Stimulated activated naive CD8-positive, alpha-beta T cell treated with anti-CD3 and anti-CD28 coated beads, Interleukin-15, amount 100 ng/mL, for 72 hours (primary cell): ENCODE measurements around the gene ZNG1F.
"Not testable (repeated sequence)": the region's sequence is repeated elsewhere in the genome, so short reads cannot be mapped to it uniquely, and the experiment has no call there.

Experiments used
- ATAC-seq: fragments of 150-1000 bp; cut with Tn5 transposase; 2 replicates; pipeline ENCODE4 v1.10.0; 2021; ENCODE audit warnings: mild to moderate bottlenecking, moderate library complexity
- DNase-seq, 2 donors: peaks; one replicate each; pipeline ENCODE4 v3.0.0; 2021 to 2022
- H3K27ac Mint-ChIP-seq, 2 donors: one replicate each; pipeline ENCODE4 v1.8.0; 2022; ENCODE audit warnings: mild to moderate bottlenecking in 2 of 2, mixed read lengths in 2 of 2, moderate library complexity in 2 of 2
- H3K27me3 Mint-ChIP-seq: one replicate; pipeline ENCODE4 v1.8.0; 2022; ENCODE audit warnings: mixed read lengths
- H3K4me1 Mint-ChIP-seq: one replicate; pipeline ENCODE4 v1.8.0; 2022; ENCODE audit warnings: mild to moderate bottlenecking, mixed read lengths
- H3K4me3 Mint-ChIP-seq, 2 donors: one replicate each; pipeline ENCODE4 v1.8.0; 2022; ENCODE audit warnings: mild to moderate bottlenecking in 2 of 2, mixed read lengths in 2 of 2, moderate library complexity in 1 of 2
- H3K9me3 Mint-ChIP-seq, 2 donors: one replicate each; pipeline ENCODE4 v1.8.0; 2022; ENCODE audit warnings: mixed read lengths in 2 of 2

The ZNG1F gene

DNA sequence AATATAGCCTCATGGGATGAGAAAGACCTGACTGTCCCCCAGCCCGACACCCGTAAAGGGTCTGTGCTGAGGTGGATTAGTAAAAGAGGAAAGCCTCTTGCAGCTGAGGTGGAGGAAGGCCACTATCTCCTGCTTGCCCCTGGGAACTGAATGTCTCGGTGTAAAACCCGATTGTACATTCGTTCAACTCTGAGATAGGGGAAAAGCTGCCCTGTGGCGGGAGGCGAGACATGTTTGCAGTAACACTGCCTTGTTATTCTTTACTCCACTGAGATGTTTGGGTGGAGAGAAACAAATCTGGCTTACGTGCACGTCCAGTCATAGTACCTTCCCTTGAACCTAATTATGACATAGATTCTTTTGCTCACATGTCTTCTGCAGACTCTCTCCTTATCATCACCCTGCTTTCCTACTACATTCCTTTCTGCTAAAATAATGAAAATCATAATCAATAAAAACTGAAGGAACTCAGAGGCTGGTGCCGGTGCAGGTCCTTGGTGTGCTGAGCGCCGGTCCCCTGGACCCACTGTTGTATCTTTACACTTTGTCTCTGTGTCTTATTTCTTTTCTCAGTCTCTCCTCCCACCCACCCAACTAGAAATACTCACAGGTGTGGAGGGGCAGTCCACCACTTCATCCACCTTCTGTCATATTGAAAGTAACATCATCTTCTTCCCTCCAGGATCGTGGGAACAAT, 83.4 kb downstream of the ZNG1F start:
- not testable (repeated sequence) for H3K4me1 Mint-ChIP-seq, H3K27me3 Mint-ChIP-seq, DNase-seq, ATAC-seq, H3K9me3 Mint-ChIP-seq, H3K27ac Mint-ChIP-seq, H3K4me3 Mint-ChIP-seq

DNA sequence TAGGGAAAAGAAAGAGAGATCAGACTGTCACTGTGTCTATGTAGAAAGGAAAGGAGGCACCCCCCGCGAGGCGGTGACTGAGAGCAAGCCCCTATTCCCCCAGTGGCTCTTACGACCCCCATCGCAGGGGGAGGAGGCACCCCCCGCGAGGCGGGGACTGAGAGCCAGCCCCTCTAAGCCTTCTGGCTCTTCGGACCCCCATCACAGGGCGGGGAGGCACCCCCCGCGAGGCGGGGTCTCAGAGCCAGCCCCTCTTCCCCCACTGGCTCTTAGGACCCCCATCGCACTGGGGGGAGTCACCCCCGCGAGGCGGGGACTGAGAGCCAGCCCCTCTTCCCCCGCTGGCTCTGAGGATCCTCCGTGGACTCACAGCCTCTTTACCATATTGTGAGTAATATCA, 84.6 kb downstream of the ZNG1F start:
- H3K27me3 Mint-ChIP-seq, DNase-seq, H3K9me3 Mint-ChIP-seq, H3K4me1 Mint-ChIP-seq, H3K4me3 Mint-ChIP-seq, H3K27ac Mint-ChIP-seq: not testable (repeated sequence)
- ATAC-seq: peak; percentile 16

DNA sequence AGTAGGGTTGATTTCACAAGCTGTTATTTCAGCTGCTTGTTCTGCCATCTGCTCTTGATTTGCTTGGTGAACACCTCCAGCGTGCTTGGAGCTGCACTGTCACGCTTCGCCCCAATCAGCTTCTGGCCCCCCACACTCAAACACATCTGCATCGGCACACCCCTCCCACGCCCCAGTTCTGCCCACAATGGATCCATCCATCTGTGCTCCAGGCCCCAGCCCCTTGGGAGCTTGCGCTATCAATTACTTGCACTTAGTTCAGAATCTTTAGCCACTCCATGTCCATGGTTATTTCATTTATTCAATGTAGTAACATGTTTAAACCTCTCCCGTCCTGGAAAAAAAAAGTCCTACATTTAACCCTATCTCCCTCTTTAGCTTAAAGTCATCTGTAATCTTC, 88.6 kb downstream of the ZNG1F start:
- DNase-seq, H3K4me1 Mint-ChIP-seq, ATAC-seq, H3K27ac Mint-ChIP-seq, H3K4me3 Mint-ChIP-seq, H3K9me3 Mint-ChIP-seq, H3K27me3 Mint-ChIP-seq: not testable (repeated sequence)

DNA sequence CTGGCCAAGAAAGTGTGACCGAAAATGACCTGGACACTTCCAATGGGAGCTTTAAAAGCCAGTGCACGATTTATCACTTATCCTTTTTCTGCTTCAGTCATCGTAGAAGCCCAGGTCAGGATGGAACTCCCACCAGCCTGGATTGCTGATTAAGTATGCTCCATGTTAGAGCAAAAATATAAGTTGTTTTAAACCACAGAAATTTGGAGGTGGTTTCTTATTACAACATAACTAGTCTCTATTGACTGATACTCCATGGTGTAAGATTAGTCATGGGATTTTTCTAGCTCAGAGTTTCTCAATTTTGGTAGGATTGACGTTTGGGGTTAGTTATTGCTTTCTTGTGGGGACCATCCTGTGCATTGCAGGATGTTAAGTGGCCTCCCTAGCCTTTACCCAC, 90.4 kb downstream of the ZNG1F start:
- not testable (repeated sequence) for H3K27me3 Mint-ChIP-seq, H3K4me1 Mint-ChIP-seq, DNase-seq, H3K4me3 Mint-ChIP-seq, H3K9me3 Mint-ChIP-seq, H3K27ac Mint-ChIP-seq
- peak; percentile 90 for ATAC-seq

DNA sequence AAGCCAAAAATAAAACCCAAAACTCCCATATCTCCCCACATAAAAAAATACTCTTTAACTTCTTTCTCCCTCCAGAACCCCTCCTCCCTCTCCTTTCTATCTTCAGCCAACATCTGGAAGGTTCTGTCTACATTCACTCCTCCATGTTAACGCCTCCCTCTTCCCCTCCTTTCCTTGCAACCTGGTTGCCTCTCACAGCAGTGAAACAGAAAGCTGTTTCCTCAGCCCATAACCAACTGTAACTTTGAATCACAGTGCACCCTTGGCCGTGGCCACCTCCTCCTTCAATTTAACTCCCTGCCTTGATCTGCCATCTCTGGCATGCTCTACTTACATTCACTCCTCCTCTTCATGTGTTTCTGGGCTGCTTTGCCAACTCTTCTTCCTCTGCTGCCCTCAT, 94.1 kb downstream of the ZNG1F start:
- not testable (repeated sequence) for H3K9me3 Mint-ChIP-seq, H3K27ac Mint-ChIP-seq, DNase-seq, H3K4me3 Mint-ChIP-seq, H3K27me3 Mint-ChIP-seq, ATAC-seq, H3K4me1 Mint-ChIP-seq

DNA sequence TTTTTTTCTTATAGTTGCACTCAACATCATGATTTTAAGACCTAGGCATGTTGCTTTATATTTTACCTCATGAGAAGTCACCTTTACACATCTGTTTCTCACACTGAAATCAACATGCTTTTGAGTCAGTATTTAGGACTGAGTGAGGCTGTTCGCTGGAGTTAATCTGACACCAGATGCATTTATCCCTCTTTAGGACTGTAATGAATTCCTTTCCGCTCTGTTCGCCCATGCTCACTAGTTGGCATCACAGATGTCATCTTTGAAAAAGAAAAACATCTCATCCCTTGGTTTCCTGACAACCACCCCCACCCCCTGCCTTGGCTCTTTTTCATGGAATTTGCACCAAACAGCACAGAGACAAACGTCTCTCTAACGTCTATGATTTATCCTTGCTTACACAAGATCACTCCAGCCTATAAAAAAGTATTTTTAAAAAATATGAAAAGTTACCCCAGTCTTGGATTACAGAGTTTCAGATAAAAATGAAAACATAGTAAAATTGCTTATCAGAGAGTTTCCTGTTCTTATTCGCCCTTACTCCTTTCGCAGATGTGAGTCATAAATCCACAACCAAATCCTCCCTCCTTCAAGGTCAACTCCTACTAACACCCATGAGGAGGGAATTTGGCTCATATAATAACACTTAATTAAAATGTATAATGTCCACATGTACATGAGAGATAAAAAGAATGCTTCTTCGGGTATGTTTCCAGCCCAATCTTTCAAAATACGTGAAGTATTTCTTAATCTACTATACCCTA, 94.9 kb downstream of the ZNG1F start:
- H3K4me1 Mint-ChIP-seq, H3K9me3 Mint-ChIP-seq, H3K4me3 Mint-ChIP-seq, ATAC-seq, DNase-seq, H3K27me3 Mint-ChIP-seq, H3K27ac Mint-ChIP-seq: not testable (repeated sequence)

DNA sequence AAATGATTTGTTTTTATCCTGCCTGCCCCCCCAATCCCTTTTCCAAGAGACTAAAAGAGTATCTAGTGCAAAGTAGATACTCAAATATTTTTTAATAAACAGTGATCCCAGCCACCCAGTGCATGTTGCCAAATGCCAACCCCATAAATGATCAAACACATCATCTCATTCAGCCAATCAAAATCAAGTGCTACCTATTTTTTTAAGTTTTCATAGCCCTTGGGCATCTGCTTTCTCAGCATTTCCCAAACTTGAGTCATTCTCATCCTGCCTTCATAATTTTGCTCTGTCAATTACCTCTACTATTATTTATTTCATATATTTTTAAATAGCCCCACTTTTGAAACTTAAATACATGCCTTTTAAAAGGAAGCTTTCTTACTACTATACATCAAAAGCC, 98.2 kb downstream of the ZNG1F start:
- not testable (repeated sequence) for H3K4me1 Mint-ChIP-seq, H3K9me3 Mint-ChIP-seq, ATAC-seq, H3K4me3 Mint-ChIP-seq, DNase-seq, H3K27ac Mint-ChIP-seq
- H3K27me3 Mint-ChIP-seq: peaks cover 23% of the 10 kb centered on the region

DNA sequence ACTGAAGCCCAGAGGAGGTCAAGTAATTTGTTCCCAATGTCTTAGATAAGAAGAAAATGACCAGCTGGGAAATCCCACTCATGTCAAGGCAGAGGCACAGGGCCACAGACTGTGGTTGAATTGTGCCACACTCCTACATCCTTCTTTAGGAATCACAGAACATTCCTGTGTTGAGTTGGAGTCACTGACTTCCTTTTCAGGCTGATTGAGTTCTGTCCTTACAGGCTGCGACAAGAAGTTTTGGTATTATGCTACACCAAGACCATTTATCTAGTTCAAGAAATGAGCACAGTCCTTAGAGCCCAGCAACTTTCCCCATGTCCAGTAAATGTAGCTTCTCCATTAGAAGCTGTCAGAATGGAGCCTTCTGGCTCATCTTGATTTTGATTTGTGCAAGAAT, 98.7 kb downstream of the ZNG1F start:
- ATAC-seq, DNase-seq: not testable (repeated sequence)
- H3K27me3 Mint-ChIP-seq: peaks cover 28% of the 10 kb centered on the region

DNA sequence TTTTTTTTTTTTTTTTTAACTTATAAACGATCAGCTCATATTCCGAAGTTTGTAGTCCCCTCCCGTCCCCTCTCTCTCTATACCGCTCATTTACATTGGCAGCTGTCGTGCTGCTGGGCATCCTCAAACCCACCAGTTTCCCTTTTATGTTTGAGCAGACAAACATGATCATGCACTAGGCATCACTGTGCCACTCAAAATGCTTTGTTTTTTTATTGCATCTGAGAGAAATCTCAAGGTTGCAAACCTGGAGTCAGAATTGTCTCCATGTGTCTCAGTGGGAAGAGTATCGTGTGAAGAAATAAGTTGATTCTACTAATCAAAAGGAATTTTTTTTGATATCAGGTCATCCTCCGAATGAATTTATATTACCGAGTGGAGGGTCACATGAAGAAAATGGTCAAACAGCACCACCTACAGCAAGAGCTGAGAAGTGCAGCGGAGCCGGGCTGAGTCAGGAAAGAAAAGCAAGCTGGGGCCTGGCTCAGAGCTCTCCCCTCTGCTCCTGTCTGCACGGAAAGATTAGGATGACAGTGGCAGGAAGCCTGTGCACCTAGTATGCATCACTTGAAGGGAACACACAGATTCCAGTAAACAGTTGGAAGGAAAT, 100.6 kb downstream of the ZNG1F start:
- H3K27me3 Mint-ChIP-seq: peaks cover 30% of the 10 kb centered on the region
- H3K9me3 Mint-ChIP-seq, H3K27ac Mint-ChIP-seq, H3K4me3 Mint-ChIP-seq, H3K4me1 Mint-ChIP-seq, DNase-seq: not testable (repeated sequence)
- ATAC-seq: peak; percentile 79

More for the DNA sequence above, 98.7 kb downstream of the ZNG1F start:
- not testable (repeated sequence) for H3K9me3 Mint-ChIP-seq, H3K27ac Mint-ChIP-seq, H3K4me1 Mint-ChIP-seq, H3K4me3 Mint-ChIP-seq

DNA sequence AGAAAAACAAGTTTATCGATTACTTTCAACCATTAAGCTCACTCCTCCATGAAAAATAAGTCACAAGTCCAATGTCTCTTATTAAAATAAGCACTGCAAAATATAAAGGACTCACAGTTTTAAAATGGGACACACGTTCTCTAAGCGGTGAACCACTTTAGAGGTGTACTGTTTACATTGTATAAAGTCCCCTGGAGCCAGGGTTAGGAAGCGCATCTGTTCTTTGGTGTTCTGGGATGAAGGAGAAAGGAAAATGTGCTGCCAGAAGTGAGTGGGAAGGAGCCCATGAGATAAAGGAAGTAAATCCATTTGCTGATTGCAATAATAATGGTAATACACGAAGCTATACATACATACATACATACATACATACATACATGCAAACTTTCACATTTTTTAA, 101.2 kb downstream of the ZNG1F start:
- H3K4me3 Mint-ChIP-seq, ATAC-seq, H3K27ac Mint-ChIP-seq, H3K4me1 Mint-ChIP-seq, H3K9me3 Mint-ChIP-seq, DNase-seq: not testable (repeated sequence)
- peaks cover 32% of the 10 kb centered on the region for H3K27me3 Mint-ChIP-seq

DNA sequence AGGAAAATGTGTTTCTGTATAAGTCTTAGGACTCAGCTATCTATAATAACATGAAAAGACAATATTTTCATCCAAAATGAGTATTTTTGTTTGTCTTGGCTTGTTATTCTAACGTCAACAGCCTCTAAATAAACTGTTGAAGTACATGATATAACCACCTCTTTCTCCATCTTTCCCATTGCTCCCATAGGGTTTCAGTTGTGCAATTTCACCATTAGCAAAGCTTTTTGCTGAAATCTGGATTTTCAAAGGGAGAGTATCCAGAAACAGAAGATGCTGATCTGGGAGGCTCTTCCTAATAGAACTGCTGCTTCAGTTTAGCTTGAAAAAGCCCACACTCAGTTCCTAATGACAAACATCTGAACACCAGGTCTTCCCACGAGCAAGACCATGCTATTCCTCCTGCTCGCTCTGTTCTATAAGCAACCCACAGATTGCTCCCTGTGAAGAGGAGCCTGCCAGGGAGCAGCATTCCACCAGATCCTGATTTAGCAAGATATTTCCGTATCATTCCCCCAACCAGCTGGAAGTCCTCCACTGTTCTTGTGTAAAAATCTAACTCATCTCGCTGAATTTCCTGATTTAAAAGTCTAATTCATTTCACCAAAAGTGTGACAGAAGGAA, 101.8 kb downstream of the ZNG1F start:
- not testable (repeated sequence) for H3K4me3 Mint-ChIP-seq, DNase-seq, H3K27ac Mint-ChIP-seq, H3K9me3 Mint-ChIP-seq, H3K4me1 Mint-ChIP-seq, ATAC-seq
- peaks cover 39% of the 10 kb centered on the region for H3K27me3 Mint-ChIP-seq

DNA sequence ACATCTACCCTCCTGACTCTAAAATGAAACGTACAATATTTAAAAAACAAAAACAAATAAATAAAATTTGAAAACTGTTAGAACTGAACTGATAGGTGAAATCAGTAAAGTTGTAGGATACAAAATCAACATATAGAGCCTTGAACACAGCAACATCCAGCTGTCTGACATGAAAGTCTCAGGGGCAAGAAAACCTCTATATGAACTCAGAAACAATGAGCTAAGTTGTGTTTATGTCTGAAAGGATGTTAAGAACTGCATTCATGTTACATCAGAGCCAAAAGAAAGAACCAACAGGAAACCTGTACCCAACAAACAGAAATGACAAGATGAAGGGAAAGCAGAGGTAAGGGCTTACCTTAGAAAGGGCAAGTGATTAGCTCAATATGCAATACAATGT, 102.4 kb downstream of the ZNG1F start:
- DNase-seq, ATAC-seq, H3K4me3 Mint-ChIP-seq, H3K9me3 Mint-ChIP-seq, H3K4me1 Mint-ChIP-seq, H3K27ac Mint-ChIP-seq: not testable (repeated sequence)
- peaks cover 42% of the 10 kb centered on the region for H3K27me3 Mint-ChIP-seq

DNA sequence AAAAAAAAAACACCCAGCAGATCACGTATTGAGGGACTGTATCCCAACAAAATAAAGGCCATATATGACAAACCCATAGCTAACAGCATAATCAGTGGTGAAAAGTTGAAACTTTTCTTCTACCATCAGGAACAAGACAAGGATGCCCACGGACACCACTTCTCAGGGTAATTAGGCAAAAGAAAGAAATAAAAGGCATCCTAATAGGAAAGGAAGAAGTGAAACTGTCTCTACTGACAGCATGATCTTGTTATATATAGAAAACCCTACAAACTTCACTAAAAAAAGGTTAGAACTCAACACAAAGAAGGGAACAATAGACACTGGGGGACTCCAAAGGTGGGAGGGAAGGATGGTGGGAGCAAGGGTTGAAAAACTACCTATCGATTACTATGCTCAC, 102.9 kb downstream of the ZNG1F start:
- not testable (repeated sequence) for H3K9me3 Mint-ChIP-seq, ATAC-seq, H3K27ac Mint-ChIP-seq, DNase-seq, H3K4me3 Mint-ChIP-seq, H3K4me1 Mint-ChIP-seq
- H3K27me3 Mint-ChIP-seq: peaks cover 42% of the 10 kb centered on the region

DNA sequence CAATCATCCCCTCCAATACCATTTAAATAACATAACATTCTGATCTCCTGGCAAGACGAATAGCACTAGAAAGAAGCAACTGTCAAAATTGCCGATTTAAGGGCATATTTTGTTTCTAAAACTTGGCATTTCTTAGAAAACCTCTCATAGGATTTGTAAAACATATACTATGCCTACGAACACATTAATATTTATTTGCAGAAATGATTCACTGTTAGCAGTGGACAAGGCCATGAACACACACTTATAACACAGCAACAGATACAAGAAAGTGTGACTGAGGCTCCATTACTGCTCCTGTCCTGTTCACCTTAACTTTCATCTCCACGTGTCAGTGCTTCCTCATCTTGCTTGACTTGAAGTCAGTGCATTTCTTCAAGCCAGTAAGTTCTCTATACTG, 106.8 kb downstream of the ZNG1F start:
- not testable (repeated sequence) for H3K4me3 Mint-ChIP-seq, DNase-seq, ATAC-seq, H3K9me3 Mint-ChIP-seq, H3K27ac Mint-ChIP-seq, H3K4me1 Mint-ChIP-seq
- H3K27me3 Mint-ChIP-seq: peaks cover 28% of the 10 kb centered on the region
